ENCODE results near the gene KAT14. TPM values are rescaled to one million over a fixed set of nuclear protein-coding genes. Genes with fewer than 3 reads are reported as not detected.
"Not testable (repeated sequence)": the region's sequence is repeated elsewhere in the genome, so short reads cannot be mapped to it uniquely, and the experiment has no call there.

KAT14 gene
- total RNA-seq, 1 donor from 2014 or later = 32.9 TPM

DNA sequence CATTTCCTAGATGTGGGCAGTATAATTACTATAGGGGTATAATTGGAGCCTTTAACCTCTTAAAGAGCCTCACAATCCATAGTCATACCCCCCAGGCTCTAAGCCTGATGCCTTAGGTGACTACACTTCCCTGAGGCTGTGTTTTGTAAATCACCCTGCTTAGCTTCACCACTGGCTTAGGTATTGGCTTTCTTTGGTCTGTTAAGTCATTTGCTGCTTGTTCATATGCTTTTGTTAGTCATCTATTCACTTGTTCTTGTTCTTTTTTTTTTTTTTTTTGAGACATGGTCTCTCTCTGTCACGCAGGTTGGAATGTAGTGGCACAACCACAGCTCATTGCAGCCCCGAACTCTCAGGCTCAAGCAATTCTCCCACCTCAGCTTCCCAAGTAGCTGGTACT, 26.7 kb downstream of the KAT14 start:
- no peak for DNase-seq

DNA sequence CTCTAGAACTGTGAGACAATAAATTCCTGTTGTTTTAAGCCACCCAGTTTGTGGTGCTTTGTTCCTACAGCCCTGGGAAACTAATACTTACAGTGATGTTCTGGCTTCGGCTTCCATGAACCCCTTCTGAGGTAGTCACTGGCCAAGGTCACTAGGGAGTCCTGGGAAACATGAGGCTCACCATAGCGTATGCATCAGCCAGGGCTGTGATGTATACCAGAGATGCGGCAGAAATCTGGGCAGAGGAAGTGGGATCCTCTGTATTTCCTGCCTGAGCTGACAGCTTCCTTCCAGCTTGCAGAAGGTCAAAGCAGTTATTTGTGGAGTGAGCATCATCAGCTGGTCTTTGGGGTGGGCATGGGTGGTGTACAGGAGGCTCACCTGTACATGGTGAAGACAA, 27.9 kb downstream of the KAT14 start:
- DNase-seq = no peak

DNA sequence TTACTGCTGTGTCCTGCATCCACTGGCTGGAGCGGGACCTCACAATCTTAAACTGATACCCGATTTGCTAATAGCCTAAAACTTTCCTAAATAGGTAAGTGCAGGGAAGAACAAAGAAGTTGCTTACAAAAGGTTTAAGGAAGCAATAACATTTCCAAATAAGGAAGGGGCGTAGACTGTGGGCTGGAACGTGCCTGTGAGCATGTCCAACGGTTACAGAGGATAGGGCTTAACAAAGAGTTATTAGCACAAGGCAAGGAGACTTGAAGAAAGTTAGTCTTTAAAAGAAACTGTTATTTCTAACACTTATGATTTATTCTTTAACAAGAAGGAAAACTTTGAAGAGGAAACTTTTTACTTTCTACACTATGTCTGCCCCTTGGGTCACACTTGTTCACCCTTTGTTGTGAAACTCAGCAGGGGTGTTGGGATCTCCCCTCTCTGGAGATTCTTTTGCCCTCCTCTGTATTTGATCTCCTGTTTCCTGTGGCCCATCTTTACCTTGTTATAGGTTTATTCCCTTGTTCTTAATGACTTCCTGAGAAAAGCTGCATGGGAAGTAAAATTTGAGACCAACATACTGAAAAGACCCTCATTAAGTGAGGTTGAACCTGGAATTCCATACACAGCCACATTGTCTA, 28.7 kb downstream of the KAT14 start:
- no peak for DNase-seq

DNA sequence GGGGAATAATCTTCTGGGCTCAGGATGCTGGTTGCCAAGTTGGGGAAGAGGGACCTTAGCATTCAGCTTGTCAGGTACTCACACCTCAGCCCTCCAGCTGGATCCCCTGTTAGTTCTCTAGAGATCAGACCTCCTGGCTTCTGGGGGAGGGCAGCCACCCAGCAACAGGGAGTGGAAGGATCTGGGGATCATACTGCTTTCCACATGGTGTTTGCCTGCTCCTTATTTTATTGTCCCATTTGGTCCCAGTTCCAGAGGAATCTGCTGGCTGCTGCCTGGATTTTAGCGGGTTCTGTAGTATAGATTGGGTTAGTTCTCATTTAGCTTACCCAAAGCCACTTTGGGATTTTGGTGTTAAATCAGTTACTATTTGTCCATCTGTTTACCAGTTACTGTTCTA, 29.3 kb downstream of the KAT14 start:
- no peak for DNase-seq

DNA sequence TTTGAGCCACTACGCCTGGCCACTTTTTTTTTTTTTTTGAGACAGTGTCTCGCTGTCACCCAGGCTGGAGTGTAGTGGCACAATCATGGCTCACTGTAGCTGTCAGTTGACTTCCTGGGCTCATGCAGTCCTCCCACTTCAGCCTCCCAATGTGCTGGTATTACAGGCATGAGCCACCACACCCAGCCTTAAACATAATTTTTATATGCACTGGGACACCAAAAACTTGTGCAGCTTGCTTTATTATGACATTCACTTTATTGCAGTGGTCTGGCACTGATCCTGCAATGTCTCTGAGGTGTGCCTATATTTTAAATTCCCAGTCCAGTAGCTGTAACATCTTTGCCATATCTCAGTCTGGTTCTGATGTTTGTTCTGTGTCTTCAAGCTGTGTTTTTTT, 34.7 kb downstream of the KAT14 start:
- DNase-seq = no peak

DNA sequence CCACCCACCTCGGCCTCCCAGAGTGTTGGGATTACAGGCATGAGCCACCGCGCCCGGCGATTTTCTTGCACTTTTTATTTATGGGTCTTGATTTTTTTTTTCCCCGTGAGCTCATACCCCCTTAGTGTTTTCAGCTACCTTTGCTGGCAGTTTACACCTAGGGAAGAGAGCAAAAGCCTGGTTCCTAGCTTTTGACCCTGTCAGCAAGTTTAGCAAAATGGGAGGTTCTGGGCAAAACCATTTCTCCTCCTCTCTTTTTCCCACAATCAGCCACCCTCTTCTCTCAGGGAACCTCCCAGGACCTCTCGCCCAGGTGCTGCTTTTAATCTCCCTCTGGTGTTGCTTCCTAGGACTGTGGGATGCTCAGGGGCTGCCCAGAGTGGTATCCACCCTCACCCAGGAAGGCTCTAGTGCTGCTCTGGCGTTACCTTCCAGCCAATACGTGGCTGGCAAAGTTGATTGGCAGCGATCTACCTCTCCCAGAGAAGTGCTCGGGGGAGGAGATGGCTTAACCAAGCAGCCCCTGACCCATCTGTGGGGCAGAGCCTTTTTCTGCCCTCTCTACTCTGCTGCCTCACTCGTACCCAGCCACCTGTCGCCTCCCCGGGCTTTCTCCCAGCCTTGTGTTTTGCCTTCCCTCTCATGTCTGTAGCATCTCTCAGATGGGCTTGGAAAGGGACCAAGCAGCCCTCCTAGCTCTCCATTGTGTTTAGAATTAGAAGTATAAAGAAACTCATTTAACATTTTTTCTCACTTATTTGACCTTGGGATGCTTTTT, 37.4 kb downstream of the KAT14 start:
- DNase-seq = no peak

DNA sequence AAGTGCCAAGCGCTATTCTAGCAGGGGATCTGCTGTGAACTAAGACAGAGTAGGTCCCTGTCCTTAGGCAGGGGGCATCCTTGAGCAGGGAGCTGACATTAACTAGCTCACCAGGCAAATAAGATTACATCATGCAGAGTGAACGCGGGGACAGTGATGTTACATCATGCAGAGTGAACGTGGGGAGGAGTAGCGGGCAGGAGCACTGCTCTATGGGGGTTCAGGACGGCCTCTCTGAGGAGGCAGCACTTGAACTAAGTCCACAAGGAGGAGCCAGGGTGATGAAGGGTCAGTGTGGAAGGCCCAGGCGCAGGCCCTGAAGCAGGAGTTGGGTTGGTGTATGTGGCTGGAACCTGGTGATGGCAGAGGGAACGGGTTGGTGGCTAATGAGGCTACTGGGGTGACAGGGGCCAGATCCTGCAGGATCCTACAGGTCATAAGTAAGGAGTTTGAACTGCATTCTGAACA, 38.7 kb downstream of the KAT14 start:
- DNase-seq = no peak

DNA sequence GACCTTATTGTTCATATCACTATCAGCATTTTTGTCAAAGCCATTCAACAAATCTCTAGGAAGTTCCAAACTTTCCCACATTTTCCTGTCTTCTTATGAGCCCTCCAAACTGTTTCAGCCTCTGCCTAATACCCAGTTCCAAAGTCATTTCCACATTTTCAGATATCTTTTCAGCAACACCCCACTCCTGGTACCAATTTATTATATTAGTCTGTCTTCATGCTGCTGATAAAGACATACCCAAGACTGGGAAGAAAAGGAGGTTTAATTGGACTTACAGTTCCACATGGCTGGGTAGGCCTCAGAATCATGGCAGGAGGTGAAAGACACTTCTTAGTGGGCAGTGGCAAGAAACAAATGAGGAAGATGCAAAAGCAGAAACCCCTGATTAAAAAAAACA, 42.7 kb downstream of the KAT14 start:
- DNase-seq = not testable (repeated sequence)

DNA sequence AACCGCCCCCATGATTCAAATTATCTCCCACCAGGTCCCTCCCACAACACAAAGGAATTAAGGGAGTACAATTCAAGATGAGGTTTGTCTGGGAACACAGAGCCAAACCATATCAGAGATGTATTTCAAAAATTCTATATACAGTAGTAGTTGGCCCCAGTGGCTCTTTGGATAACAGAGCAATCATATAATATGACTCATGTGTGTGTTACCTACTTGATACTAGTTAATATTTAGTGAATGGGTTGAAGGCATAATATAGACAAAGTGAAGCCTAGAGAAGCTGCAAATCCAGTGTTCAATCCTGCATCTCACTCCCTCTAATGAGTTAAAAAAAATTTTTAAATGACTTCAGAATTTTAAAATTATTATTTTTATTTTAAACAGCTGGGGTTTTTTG, 43.2 kb downstream of the KAT14 start:
- no peak for DNase-seq

DNA sequence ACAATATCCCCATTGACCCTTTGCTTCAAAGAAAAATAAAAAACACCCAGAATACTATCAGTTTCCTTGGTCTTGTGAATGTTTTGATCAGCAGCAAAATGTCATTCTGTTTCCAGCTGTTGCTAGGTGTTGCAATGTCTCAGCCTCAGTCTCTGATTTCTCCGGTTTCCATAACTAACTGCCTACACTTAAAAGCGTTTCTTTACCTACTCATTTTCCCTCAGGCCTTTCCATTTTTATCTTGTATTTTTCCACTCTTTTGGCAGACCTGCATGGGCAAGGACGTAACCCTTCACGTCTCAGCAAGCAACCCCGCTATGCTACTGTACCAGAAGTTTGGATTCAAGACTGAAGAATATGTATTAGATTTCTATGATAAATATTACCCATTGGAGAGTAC, 49.4 kb downstream of the KAT14 start:
- DNase-seq = no peak

DNA sequence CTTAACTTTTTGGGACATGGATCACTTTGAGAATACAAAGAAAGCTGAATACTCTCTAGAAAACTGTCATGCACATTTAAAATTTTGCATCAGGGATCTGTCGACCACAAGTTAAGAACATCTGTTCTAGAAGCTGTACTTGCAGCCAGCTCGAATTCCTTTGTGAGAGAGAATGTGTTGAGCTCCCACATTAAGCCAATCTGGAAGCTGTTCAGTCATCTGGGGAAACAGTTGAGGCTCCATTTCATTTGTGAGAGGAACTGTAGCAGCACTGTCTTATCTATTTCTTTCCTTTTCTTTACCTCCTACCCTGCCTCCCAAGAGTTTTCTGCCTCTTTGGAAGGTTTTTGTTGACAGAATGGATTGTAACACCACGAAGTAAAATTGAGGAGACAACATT, 50.8 kb downstream of the KAT14 start:
- no peak for DNase-seq

DNA sequence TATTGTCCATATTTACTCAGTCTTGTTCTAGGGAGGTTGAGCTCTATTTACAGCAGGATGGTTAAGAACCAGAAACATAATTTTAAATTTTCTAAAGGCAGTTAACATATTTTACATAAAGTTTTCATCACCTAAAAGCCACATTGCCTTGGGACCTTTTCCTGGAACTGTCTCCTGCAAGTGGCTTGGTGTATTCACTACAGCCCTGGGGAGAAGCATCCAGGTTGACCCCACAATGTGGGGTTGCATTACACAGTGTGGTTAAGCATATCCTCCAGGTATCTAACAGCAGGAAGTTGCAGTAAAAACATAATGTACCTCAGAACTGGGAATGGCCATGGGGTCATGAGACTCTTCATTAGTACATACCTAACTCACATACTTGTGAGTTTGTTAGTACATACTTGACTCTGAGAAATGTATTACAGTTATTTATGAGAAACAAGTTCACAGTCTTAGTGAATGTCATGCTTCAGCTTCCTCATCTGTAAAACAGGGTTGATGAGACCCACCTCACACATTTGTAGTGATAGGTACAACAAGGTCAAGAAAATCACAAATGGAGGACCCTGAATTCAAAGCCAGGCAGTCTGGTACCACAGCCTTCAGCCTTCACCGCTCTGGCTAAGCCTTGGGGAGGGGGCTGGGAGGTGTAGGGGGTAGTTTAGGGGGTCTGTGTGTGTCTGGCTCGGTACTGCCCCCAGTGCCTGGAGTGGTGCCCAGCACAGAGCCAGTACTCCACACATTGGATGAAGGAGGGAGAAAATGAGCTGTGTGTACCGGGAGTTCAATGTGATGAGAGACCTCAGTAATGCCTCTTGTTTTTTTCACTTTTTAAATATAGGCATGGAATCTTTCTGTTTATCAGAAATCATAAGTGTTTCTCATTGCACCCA, 52.9 kb downstream of the KAT14 start:
- no peak for DNase-seq

DNA sequence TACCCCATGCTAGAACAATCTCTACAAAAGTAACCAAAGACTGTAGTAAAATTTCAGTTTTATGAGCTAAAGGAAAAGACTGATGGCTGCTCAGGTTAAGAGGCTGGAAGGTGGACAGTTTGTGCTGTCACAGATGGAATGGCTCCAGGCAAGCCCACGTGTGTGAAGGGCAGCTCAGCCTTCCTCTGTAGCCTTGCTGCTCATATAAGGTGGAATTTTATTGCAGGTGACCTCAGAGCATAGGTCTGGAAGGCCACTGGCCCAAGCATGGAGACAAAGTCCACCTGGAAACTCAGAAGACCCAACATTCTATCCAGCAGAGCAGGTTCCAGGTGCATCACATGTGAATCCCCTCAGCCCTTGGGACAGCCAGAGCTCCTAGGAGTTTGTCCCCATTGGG, 53.6 kb downstream of the KAT14 start:
- DNase-seq = no peak

DNA sequence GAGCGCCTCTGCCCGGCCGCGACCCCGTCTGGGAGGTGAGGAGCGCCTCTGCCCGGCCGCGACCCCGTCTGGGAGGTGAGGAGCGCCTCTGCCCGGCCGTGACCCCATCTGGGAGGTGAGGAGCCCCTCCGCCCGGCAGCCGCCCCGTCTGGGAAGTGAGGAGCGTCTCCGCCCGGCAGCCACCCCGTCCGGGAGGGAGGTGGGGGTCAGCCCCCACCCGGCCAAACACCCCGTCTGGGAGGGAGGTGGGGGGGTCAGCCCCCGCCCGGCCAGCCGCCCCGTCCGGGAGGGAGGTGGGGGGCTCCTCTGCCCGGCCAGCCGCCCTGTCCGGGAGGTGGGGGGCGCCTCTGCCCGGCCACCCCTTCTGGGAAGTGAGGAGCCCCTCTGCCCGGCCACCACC, 56.8 kb downstream of the KAT14 start:
- not testable (repeated sequence) for DNase-seq

DNA sequence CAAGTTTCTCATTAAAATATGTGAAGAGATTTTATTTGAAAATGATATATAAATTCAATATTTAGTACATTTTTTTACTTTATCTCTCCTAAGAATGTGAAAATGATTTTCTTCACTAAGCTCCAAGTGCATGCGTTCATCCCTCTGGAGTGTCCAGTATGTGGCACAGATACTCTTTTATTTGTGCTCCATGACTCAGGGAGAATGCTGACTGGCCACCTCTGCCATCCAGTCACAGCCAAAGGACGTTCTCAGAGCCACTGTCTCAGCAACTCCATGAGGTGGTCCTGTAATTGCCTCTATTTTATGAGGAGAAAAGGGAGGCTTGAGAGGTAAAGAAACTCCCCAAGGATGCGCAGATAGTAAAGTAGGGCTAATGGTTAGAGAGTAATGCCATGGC, 58.3 kb downstream of the KAT14 start:
- no peak for DNase-seq

DNA sequence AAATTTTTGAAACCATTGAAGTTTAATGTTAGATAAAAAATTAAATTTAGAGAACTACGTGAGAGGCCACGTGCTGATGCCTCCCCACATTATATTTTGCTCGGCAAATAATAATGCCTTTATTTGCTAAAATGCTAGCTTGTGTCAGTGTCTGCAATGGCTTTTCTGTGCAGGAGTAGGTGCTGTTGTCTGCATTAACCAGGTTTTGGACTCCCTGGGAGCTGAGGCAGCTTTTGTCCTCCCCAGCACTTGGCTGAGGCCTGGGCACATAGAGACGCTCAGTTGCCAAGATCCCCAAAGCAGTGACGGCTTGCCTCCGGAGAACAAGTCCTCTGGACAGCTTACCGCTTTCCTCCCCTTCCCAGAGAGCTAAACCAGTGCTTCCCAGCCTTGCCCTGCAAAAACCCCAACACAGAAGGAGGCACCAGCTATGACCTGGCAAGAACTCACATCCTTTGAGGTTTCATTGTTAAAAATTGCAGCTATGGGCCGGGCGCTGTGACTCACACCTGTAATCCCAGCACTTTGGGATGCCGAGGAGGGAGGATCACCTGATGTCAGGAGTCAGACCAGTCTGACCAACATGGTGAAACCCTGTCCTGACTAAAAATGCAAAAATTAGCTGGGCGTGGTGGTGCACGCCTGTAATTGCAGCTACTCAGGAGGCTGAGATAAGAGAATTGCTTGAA, 59.9 kb downstream of the KAT14 start:
- no peak for DNase-seq

DNA sequence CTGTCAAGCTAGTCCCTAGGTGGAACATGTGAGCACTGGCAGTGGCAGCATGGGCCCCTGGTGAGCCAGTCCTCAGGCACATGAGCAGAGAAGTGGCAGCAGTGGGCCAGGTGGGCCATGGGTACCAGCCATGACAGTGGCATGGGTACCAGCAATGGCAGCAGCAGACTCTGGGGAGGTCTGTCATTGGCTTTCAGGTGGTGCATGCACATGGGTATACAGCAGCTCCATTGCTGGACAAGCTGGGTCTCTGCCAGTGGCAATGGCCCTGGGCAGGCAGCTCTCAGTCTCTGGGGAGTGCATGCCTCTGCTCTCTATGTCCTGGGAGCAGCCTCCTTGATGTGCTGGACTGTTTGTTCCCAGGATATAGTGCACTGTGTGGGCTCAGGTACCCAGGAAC, 65.3 kb downstream of the KAT14 start:
- DNase-seq = no peak

DNA sequence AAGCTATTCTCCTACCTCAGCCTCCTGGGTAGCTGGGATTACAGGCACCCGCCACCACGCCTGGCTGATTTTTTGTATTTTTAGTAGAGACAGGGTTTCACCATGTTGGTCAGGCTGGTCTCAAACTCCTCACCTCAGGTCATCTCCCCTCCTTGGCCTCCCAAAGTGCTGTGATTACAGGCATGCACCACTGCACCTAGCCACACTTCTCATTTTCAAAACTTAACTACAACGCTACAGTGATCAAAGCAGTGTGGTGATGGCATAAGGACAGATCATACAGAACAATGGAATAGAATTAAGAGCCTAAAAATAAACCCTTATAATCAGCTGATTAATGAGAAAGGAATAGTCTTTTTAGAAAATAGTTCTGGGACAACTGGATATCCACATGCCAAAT, 66.0 kb downstream of the KAT14 start:
- not testable (repeated sequence) for DNase-seq

DNA sequence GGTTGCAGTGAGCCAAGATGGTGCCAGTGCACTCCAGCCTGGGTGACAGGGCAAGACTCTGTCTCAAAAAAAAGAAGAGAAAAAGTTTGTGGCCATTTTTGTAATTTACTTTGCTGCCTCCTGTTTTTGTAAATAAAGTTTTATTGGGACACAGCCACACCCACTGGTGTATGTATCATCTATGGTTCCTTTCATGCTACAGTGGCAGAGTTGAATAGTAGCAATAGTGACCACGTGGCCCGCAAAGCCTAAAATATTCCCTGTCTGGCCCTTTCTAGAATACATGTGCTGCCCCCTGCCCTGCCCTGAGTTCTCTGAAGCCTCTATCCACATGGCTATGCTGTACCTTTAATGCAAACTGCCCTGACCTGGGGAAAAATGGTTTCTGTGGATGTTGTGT, 75.3 kb downstream of the KAT14 start:
- DNase-seq = no peak

DNA sequence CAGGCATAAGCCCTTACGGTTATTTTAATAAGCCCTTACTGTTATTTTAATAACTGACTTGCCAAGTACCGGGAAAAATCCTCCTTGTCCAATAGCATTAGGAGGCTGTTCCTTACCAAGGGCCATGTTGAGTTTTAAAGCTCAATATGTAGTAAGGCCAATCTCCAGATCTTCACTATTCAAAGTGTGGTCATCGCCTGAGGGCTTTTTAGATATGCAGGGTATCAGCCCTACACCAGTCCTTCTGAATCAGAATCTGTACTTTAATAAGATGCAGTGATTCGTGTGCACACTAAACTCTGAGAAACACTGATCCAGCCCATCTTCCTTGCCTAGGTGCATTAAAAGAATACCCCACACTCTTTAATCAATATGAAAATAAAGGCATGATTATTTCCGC, 77.9 kb downstream of the KAT14 start:
- DNase-seq = no peak

DNA sequence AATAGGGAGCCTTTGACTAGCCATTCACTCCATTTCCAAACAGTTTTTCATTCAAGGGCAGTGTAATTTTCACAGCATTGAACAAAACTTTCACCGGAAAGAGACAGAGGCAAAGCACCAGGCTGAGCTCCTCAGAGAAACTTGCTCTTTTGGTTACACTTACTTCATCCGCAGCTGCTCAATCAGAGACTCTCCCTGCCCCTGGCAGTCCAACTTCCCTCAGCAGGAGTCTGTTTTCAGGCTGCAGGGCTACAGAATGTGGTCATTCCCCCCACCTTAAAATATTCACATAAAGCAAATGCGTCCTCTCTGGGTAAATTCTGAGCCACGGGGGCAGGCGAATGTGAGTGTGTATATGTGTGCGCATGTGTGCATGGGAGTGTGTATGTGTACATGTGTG, 80.6 kb downstream of the KAT14 start:
- DNase-seq = no peak

DNA sequence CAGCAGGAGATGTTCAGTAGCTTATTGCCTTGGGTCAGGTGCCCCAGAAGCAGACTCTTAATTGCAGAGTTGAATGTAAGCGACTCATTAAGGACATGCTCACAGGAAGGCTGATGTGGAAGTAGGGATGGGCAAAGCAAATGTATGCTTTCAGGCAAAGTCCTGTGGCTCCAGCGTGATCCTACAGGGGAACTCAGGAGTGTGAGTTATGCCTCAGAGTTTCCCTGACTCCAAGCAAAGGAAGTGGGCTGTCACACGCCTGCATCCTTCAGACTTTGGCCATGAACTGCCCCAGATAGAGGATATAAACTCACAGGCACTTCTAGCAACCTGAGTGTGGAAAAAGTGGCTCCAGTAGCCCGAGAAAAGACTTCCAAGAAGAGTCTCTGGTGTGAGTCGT, 85.7 kb downstream of the KAT14 start:
- no peak for DNase-seq
